ENCODE measurements around the gene CD63. TPM values are rescaled to one million over a fixed set of nuclear protein-coding genes. Genes with fewer than 3 reads are reported as not detected.

The CD63 gene
- total and polyA plus RNA-seq, 2 of the 13 experiments (the other 11 are each of a cell fraction or from before 2014, with no cell fraction given), result 234 to 277 TPM

DNA sequence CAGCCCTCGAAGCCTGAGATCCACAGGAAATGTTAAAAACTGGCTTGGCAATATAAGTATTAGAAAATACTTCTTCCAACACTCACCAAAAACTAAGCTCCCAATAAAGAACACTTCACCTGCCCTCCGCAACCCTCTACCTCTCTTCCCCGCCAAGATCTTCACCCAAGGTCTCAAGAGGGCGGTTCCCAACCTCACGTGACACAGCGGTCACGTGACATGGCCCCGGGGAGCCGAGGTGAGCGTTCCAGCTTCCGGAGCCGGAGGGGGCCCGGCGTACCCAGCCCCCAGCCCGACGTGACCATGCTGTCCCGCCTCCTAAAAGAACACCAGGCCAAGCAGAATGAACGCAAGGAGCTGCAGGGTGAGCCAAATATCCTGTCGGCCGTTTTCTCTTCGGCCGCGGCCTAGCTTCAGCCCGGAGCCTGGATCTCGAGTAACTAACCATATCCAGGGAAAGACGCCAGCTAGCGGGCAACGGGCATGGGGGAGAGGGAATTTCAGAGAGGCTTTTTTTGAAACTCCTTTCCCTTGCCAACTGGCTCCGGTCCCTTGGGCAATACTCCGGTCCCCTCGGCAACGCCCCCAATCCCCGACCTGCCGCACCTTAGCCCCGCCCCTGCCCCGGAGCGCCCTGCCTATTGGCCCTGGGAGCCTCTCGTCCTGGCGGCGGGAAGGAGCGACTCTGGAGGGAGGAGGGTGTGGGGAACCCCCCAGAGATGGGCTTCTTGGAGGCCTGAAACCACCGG, 12.8 kb downstream of the CD63 start, which contains the start of gene BLOC1S1 (continued):
- TF ChIP-seq ZNF207 (IDR thresholded peaks at IDR 0.05; ENCODE audit: borderline replicate concordance), result no peak
- no peak for TF ChIP-seq ZFP41 (CRISPR knock-in tag; IDR thresholded peaks at IDR 0.05; ENCODE audit: borderline replicate concordance)
- TF ChIP-seq ZSCAN29 (CRISPR knock-in tag; conservative IDR thresholded peaks at IDR 0.05), result no peak
- TF ChIP-seq ATF7-NPFF (CRISPR knock-in tag; IDR thresholded peaks at IDR 0.05; ENCODE audit: low read depth), result peak; percentile 58; the same call in 1 of the 2 replicates
- no peak for TF ChIP-seq U2AF1 (optimal IDR thresholded peaks at IDR 0.05; ENCODE audit: low read depth, low read length)
- no peak for TF ChIP-seq ZNF878 (CRISPR knock-in tag; IDR thresholded peaks at IDR 0.05)
- peak; percentile 84 for TF ChIP-seq HOXA3 (CRISPR knock-in tag; IDR thresholded peaks at IDR 0.05)
- TF ChIP-seq, protein P1, sequence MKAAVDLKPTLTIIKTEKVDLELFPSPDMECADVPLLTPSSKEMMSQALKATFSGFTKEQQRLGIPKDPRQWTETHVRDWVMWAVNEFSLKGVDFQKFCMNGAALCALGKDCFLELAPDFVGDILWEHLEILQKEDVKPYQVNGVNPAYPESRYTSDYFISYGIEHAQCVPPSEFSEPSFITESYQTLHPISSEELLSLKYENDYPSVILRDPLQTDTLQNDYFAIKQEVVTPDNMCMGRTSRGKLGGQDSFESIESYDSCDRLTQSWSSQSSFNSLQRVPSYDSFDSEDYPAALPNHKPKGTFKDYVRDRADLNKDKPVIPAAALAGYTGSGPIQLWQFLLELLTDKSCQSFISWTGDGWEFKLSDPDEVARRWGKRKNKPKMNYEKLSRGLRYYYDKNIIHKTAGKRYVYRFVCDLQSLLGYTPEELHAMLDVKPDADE (CRISPR knock-in tag; IDR thresholded peaks at IDR 0.05), result no peak
- TF ChIP-seq, protein P2, sequence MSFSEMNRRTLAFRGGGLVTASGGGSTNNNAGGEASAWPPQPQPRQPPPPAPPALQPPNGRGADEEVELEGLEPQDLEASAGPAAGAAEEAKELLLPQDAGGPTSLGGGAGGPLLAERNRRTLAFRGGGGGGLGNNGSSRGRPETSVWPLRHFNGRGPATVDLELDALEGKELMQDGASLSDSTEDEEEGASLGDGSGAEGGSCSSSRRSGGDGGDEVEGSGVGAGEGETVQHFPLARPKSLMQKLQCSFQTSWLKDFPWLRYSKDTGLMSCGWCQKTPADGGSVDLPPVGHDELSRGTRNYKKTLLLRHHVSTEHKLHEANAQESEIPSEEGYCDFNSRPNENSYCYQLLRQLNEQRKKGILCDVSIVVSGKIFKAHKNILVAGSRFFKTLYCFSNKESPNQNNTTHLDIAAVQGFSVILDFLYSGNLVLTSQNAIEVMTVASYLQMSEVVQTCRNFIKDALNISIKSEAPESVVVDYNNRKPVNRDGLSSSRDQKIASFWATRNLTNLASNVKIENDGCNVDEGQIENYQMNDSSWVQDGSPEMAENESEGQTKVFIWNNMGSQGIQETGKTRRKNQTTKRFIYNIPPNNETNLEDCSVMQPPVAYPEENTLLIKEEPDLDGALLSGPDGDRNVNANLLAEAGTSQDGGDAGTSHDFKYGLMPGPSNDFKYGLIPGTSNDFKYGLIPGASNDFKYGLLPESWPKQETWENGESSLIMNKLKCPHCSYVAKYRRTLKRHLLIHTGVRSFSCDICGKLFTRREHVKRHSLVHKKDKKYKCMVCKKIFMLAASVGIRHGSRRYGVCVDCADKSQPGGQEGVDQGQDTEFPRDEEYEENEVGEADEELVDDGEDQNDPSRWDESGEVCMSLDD (CRISPR knock-in tag; IDR thresholded peaks at IDR 0.05; ENCODE audit: borderline replicate concordance), result no peak
- no peak for TF ChIP-seq ZFP1 (CRISPR knock-in tag; IDR thresholded peaks at IDR 0.05)
- no peak for TF ChIP-seq SNRNP70 (IDR thresholded peaks at IDR 0.05; ENCODE audit: low read depth, low read length)
- TF ChIP-seq TFDP1 (CRISPR knock-in tag; IDR thresholded peaks at IDR 0.05; ENCODE audit: borderline replicate concordance), result peak; percentile 93
- no peak for TF ChIP-seq PAWR (CRISPR knock-in tag; IDR thresholded peaks at IDR 0.05; ENCODE audit: borderline replicate concordance)
- TF ChIP-seq ZNF607 (CRISPR knock-in tag; IDR thresholded peaks at IDR 0.05; ENCODE audit: borderline replicate concordance), result peak; percentile 54; the same call in 1 of the 2 replicates
- TF ChIP-seq SMARCE1 (IDR thresholded peaks at IDR 0.05; ENCODE audit: borderline replicate concordance), result no peak
- TF ChIP-seq ZNF660 (CRISPR knock-in tag; IDR thresholded peaks at IDR 0.05; ENCODE audit: borderline replicate concordance, low read depth), result no peak
- TF ChIP-seq, protein P3, sequence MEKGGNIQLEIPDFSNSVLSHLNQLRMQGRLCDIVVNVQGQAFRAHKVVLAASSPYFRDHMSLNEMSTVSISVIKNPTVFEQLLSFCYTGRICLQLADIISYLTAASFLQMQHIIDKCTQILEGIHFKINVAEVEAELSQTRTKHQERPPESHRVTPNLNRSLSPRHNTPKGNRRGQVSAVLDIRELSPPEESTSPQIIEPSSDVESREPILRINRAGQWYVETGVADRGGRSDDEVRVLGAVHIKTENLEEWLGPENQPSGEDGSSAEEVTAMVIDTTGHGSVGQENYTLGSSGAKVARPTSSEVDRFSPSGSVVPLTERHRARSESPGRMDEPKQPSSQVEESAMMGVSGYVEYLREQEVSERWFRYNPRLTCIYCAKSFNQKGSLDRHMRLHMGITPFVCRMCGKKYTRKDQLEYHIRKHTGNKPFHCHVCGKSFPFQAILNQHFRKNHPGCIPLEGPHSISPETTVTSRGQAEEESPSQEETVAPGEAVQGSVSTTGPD (CRISPR knock-in tag; IDR thresholded peaks at IDR 0.05), result no peak
- peak; percentile 69; the same call in 1 of the 2 replicates for TF ChIP-seq ZBTB4 (CRISPR knock-in tag; IDR thresholded peaks at IDR 0.05; ENCODE audit: borderline replicate concordance)
- no peak; the same call in 1 of the 2 replicates for TF ChIP-seq CHD4 (IDR thresholded peaks at IDR 0.05; ENCODE audit: borderline replicate concordance, low read length)
- no peak for TF ChIP-seq RFX1 (IDR thresholded peaks at IDR 0.05)

All from HepG2 (cell line).